ENCODE measurements around the gene UNCX.
"Not testable (repeated sequence)": the region's sequence is repeated elsewhere in the genome, so short reads cannot be mapped to it uniquely, and the experiment has no call there.

Gene UNCX

DNA sequence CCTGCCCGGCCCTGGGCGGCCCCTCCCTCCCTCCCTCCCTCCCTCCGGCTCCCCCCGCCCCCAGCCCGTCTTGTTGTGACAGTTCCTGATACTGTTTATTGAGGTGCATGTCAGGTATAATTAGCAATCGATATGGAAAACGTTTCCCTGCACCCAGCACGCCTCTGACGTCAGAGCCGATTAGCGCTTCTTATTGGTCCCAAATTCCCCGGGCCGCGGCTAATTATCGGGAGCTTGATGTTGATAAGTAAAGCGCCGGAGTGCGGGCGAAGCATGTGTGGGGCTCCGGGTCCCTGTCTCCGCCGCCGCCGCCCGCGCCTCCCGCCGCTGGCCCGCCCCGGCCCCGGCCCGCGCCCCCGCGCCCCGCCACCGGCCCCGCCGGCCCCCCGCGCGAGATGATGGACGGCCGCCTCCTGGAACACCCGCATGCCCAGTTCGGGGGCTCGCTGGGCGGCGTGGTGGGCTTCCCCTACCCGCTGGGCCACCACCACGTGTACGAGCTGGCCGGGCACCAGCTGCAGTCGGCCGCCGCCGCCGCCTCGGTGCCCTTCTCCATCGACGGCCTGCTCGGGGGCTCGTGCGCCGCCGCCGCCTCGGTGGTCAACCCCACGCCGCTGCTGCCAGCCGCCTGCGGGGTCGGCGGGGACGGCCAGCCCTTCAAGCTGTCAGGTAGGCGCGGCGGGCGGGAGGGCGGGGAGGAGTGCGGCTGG, at the start of gene UNCX:
UNCX (plus strand) TSS at position 250 of the 710 bp plus-strand sequence; CDS start at position 396, 146 bp downstream.
- no peak for DNase-seq

DNA sequence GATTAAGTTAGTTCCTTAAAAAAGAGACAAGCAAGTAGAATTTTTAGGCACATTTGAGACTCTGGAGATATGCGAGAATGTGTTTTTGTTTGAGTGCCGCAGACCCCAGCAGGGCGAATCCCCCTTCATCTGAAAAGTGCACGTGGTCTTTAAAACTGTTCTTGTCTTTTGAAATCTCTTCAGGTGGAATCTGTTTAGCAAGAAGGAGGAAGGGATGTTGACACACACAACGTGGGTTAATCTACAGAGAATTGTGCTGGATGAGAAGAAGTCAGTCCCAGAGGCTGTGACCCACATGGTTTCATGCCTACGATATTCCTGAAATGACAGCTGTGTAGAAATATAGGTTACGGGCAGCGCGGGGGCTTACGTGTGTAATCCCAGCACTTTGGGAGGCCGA, 45.5 kb upstream of the UNCX start:
- DNase-seq: no peak

DNA sequence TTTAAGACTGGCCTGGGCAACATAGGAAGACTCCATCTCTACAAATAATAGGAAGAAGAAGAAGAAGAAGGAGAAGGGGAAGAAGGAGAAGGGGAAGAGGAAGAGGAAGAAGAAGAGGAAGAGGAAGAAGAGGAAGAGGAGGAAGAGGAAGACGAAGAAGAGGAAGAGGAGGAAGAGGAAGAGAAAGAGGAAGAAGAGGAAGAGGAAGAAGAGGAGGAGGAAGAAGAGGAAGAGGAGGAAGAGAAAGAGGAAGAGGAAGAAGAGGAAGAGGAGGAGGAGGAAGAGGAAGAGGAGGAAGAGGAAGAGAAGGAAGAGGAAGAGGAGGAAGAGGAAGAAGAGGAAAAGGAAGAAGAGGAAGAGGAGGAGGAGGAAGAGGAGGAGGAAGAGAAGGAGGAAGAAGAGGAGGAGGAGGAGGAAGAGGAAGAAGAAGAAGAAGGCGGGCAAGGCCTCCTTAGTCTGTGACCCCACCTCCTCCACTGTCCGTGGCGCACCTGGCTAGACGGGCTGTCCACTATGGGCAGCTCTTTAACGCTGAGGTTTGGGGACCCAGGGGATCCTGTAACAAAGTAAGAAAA, 43.9 kb upstream of the UNCX start:
- DNase-seq: no peak

DNA sequence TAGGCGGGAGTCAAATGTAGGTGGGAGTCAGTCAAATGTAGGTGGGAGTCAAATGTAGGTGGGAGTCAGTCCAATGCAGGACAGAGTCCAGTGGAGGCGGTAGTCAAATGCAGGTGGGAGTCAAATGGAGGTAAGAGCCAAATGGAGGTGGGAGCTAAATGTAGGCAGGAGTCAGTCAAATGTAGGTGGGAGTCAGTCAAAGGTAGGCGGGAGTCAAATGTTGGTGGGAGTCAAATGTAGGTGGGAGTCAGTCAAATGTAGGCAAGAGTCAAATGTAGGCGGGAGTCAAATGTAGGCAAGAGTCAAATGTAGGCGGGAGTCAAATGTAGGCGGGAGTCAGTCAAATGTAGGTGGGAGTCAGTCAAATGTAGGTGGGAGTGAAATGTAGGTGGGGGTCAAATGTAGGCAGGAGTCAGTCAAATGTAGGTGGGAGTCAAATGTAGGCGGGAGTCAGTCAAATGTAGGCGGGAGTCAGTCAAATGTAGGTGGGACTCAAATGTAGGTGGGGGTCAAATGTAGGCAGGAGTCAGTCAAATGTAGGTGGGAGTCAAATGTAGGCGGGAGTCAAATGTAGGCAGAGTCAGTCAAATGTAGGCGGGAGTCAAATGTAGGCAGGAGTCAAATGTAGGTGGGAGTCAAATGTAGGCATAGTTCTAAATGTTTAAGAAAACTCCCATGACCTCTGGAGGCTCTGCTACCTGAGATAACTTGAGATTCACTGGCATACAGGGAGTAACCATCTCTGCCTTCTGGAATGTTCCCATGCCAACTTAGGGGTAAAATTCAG, 42.5 kb upstream of the UNCX start:
- no peak for DNase-seq

DNA sequence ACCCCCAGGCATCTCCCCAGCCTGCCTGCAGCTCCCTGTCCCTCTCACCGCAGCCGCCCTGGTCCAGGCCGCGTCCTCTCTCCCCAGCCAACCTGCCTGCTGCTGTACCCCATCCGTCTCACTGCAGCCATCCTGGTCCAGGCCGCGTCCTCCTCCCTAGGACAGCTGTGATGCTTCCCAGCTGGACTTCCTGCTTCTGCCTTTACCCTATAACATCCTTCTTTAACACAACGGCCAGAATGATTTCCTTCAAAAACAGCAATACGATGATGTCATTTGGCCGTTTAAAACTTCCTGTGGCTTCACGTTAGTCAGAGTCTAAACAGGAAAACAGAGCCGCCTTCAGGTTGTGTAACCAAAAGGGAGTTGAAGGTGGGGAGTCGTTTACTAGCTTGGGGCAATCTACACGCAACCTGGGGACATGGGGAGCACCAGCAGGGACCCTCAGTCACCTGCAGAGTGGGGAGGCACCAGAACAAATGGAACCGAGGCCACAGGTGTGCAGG, 40.4 kb upstream of the UNCX start:
- DNase-seq: peak; percentile 86 to 89

DNA sequence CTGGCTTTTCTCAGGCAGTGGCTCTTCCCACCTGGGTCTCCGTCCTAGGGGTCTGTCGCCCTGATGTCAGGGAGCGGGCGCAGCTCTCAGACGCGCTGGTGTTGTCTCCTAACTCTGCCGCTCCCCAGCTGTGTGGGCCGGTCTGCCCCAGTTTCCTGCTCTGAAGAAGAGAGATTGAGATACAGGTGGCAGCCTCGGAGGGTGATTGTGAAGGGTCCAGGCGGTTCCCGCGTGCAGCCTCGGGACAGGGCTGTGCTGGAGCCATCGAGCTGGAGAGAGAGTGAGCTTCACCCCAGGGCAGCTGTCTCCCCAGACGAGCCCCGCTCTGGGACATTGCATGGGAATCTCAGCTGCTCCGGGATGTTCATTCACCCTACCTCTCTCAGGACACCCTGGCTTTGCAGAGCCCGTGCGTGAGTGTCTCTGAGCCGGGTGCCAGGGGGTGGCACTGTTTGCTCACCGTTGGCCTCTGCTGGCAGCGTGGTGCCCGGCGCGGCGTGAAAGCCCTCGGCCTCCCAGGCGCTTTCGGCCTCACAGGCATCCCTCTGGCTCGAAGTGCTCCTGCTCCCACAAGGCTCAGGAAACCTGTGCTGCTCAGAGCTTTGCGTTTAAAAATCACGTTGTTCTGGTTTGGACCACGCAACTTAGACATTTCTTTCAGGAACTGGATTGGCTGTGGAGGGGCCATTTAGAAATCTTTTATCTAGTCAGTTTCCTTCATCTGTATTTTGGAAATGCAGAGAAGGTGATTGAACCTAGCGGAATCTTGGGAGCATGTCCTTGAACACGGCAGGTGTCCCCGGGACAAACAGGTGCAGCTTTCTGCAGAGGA, 38.9 kb upstream of the UNCX start:
- peak; percentile 25 to 64 for DNase-seq

DNA sequence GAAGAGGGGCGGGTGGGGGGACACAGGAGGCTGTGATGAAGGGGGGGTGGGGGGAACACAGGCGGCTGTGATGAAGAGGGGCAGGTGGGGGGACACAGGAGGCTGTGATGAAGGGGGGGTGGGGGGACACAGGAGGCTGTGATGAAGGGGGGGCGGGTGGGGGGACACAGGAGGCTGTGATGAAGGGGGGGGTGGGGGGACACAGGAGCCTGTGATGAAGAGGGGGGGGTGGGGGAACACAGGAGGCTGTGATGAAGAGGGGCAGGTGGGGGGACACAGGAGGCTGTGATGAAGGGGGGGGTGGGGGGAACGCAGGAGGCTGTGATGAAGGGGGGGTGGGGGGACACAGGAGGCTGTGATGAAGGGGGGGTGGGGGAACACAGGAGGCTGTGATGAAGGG, 36.2 kb upstream of the UNCX start:
- DNase-seq: not testable (repeated sequence)

DNA sequence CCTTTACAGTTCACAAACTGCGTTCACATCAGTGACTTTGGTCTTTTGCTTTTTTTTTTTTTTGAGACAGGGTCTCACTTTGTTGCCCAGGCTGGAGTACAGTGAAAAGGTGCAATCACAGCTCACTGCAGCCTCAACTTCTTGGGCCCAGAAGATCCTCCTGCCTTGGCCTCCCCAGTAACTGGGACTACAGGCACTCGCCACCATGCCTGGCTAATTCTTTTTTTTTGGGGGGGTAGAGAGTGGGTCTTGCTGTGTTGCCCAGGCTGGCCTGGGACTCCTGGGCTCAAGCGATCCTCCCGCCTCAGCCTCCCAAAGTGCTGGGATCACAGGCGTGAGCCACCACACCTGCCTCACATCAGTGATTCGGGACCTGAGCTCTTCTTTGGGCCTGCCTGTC, 35.7 kb upstream of the UNCX start:
- no peak for DNase-seq

DNA sequence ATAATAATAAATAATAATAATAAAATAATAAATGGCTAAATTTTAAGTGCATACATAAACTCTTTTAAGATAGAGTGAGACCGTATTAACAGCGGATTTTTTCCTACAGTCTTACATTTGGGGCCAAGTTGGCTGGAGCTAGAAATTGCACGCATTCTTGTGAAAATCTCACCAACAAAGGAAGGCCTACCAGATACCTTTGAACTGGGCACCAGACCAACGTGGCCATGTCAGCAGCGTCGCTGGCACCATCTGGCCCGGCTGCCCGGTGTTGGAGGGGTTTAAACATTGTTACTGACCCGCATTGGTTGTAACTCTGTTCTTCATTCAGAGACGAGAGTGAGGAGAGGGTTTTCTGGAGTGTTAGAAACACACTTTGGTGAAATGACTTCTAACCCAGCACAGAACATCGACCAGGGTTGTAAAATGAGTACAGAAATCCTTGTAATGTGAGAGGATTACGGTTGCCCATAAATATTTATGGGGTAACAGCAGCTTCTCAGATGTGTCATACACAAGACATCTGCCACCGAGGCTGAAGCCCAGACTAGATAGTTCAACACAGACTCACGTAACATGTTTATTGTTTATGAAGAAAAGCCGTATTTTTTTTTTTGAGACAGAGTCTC, 34.6 kb upstream of the UNCX start:
- DNase-seq: no peak

DNA sequence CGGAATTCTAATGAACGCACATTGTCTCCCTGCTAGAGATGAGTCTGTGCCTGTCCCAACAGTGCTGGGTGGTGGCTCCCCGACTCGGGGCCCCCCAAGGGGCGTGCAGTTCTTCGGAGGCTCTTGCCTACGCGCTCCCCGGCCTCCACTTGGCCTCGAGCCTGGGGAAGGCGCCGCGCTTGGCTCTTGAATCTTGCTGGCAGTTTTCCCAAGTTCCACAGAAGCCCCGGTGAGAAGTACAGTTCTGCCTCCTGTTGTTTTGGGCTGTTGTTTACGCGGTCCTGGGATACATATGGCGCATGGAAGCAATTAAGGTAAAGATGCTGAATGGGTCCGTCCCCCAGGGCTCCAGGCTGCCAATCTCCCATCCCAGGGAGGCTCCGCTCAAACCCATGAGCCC, 32.6 kb upstream of the UNCX start:
- no peak for DNase-seq

DNA sequence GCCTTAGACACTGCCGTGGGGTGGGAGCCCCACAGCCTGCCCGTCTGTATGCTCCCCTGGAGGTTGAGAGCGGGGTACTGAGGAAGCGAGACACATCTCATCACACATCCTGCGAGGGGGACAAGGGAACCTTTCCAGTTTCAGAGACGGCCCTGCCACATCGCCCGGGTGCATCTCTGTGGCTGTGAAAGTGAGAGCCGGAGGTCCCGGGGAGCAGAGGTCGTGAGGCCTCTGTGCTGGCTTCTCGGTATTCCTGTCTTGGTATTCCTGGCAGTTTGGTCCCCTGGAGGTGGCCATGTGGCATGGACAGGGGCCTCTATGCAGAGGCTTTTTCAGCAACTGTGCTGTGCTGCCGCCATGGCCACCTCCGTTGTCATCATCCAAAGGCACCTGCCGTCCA, 30.8 kb upstream of the UNCX start:
- no peak for DNase-seq

DNA sequence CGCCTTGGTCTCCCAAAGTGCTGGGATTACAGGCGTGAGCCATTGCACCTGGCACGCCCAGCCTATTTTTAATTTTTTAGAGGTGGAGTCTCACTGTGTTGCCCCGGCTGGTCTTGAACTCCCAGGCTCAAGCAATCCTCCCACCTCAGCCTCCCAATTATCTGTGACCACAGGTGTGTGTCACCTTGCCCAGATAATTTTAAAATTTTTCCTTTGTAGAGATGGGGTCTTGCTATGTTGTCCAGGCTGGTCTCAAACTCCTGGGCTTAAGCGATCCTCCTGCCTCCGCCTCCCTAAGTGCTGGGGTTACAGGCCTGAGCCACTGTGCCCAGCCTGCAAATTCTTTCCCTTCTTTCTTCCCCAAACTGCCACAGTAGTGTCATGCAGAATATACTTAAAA, 29.8 kb upstream of the UNCX start:
- not testable (repeated sequence) for DNase-seq

DNA sequence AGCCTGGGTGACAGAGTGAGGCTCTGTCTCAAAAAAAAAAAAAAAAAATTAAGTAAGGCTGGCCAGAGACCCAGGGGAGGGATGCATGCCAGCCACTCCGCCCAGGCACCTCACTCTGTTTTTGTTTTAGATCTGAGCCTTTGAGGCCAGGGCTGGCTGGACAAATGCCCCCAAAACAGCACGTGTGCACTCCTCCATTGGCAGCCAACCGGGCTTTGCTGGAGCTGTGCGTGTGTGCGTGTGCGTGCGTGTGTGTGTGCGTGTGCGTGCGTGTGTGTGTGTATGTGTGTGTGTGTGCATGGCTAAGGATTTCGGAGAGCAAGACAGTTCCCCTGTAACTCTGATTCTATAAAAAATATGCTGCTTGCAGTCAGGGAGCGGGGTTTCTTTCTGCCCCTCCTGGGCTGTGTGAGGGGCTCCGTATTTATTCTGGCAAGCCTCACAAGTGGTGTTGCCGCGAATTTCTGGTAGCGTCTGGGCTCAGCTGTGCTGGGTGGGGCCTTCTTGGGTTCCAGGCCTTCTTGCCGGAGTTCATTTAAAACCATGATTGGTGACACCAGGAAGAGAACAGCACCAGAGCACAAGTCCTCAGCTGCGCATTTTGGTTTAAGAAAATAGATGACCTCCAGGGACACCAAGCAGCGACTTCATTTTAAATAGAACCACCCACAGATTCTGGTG, 28.1 kb upstream of the UNCX start:
- no peak for DNase-seq

DNA sequence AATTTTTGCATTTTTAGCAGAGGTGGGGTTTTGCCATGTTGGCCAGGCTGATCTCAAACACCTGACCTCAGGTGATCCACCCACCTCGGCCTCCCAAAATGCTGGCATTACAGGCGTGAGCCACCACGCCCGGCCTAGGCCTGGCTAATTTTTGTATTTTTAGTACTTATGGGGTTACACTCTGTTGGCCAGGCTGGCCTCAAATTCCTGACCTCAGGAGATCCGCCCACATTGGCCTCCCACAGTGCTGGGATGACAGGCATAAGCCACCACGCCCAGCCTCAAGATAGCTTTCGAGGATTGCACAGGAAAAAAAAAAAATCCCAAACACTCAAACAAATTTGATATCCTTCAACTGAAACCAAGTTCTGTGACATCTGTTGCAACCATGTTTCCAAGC, 26.9 kb upstream of the UNCX start:
- not testable (repeated sequence) for DNase-seq

DNA sequence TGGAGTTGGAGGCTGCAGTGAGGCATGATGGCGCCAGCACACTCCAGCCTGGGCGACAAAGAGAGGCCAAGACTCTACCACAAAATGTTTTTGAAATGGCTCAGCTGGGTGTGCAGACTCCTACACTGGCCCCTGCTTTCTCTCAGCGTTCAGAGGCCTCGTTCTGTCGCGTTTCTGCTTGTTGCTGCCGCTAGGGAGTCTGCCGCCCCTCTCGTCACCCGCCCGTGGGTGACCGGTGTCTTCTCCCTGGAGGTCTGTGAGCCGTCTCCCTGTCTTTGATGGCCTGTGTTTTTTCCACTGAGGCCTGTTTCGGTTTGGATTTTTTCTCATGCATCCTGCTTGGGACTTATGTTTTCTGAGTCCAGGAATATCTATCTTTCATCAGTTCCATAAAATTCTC, 23.6 kb upstream of the UNCX start:
- DNase-seq: no peak

DNA sequence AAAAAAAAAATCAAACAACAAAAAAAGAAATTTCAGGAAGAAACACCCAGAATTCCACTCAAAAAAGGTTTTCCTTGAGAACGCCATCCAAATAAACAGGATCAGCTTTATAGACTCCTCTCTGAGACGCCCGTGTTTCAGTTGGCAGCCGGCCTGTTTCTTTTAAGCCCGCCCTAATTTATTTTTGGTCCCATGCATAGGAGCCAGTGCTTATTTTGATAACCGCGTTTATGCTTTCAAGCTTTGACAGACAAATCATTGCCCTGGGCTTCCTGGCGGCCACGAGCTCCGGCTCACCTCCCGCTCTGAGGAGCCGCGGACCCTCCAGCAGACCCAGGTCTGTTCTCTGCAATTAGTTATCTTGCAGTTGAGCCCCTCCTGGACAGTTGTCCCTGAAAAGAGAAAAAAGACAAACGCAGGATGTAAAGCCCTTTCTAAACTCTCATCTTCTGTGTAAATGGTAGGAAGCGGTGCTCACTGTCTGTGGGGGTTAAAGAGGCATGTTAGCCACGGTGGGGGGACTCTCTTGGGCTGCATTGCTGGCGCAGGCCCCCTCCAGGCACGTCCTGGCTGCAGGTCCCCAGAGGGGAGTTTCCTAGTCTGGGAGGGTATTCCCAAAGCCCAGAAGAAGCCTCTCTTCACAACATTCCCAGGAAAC, 22.2 kb upstream of the UNCX start:
- DNase-seq: no peak

DNA sequence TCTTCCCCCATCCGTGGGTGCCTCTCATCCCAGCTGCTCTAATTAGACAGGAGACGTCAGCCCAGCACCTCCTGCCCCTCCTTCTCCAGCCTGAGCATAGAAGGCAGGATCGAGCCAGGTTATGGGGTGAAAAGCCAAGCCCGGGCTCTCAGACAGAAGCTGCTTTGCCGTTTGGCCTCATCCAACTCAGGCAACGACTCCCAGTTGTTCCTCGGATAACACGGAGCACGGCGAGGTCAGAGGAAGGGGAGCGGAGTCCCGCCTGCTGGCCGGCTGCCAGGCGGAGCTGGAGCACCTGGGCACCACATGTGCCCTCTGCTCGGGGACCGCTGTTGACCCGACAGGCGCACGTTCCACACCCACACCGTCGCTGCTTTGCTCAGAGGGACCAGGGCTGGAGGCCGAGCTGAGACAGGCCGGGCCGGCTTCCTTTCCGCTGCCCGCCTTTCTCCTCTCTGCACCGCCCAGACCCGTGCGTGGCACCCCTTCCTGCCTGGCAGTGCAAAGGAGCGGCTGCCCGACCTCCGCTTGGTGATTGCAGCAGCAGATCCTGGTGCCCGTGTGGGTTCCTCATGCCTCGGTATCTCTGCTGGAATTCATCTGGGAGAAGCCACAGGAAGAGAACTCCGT, 21.6 kb upstream of the UNCX start:
- no peak for DNase-seq

DNA sequence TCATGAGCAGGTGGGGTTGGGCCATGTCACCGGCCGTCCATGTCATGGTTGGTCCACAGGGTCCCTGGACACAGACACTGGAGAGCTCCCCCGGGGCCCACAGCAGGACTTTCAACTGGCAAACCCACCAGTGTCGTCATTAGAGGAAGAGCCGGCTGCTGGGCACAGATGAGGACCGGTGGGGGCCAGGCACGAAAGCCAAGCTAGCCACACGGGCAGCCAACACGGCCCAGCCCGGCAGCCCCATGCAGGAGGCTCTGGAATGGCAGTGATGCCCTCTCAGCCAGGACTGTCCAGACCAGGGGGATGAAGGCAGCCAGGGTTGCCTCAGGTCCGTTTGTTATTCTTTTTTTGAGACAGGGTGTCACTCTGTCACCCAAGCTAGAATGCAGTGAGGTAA, 21.1 kb upstream of the UNCX start:
- DNase-seq: no peak

DNA sequence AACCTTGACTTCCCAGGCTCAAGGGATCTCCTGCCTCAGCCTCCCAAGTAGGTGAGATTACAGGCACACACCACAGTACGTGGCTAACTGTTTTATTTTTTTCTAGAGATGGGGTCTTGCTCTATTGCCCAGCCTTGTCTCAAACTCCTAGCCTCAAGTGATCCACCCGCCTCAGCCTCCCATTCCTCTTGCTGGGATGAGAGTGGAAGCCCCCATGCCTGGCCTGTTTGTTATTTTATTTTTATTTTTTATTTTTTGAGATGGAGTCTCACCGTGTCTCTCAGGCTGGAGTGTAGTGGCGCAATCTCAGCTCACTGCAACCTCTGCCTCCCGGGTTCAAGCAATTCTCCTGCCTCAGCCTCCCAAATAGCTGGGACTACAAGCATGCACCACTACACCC, 20.6 kb upstream of the UNCX start:
- not testable (repeated sequence) for DNase-seq

DNA sequence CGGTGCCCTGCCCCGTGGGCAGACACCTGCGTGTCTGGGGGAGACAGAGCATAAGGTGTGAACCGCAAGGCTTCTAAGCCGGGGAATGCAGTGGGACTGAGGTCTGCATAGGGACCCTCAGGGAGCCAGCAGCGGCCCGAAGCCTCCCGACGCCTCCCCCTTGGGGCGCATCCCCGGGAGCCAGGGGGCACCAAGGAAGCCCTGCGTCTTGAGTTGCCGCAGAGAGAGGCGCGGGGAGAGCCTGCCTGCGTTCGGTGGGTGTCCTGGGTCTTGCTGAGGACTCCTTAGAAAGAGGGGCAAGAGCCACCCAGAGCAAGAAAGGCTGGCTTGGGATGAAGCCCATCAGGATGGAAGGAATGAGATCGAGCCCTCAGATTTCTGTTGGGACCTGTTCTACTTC, 18.2 kb upstream of the UNCX start:
- DNase-seq: no peak
